ENCODE results near the gene PCDH12. TPM values are rescaled to one million over a fixed set of nuclear protein-coding genes. Genes with fewer than 3 reads are reported as not detected.

Gene PCDH12
- total RNA-seq, 1 experiment from 2014 or later: 0.15 TPM

DNA sequence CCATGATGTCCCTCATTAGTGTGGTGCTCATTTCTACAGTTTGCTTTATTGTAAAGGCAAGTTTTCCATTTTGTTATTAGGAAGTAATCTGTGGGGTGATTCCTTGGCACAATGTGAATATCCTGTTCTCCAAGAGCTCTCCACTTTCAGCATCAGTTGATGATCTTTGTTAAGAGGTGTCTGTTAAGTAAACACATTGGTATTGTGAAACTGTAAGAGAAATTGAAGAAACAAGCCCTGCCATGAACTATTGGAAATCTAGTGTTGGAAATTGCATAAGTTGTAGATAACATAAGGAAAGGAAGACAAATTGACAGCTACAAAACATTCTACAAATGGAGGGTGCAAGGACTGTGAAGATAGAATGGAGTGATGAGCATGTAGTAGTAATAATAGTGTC, 28.1 kb upstream of the PCDH12 start:
- H3K27me3 ChIP-seq (ENCODE audit: low read length): no peaks in the 10 kb centered on the region
- H3K9me3 ChIP-seq (ENCODE audit: low read length): no peaks in the 10 kb centered on the region
- intact Hi-C loops (cut with micrococcal nuclease): no loop called here
- CTCF ChIA-PET: no interaction called here
- H3K9ac ChIP-seq (ENCODE audit: low read length): no peak overlapping the region
- ATAC-seq (no peak), DNase-seq (no peak)
- H3F3A ChIP-seq (ENCODE audit: low read length, unreplicated experiment): no peaks in the 10 kb centered on the region
- no peaks in the 10 kb centered on the region for H4K20me1 ChIP-seq (ENCODE audit: low read length)
- no peaks in the 10 kb centered on the region for H3K9me2 ChIP-seq (replicated peaks; ENCODE audit: low read length)
- no peak overlapping the region for H3K27ac ChIP-seq (ENCODE audit: low read length)
- no peak overlapping the region for H2AFZ ChIP-seq (ENCODE audit: low read length)
- H3K4me2 ChIP-seq (ENCODE audit: low read length): no peak overlapping the region
- no peaks in the 10 kb centered on the region for H3K4me1 ChIP-seq (ENCODE audit: insufficient read depth, low read length)
- no peak for TF ChIP-seq EZH2phosphoT487 (IDR thresholded peaks at IDR 0.05; ENCODE audit: borderline replicate concordance, low read length)
- TF ChIP-seq, protein P1, sequence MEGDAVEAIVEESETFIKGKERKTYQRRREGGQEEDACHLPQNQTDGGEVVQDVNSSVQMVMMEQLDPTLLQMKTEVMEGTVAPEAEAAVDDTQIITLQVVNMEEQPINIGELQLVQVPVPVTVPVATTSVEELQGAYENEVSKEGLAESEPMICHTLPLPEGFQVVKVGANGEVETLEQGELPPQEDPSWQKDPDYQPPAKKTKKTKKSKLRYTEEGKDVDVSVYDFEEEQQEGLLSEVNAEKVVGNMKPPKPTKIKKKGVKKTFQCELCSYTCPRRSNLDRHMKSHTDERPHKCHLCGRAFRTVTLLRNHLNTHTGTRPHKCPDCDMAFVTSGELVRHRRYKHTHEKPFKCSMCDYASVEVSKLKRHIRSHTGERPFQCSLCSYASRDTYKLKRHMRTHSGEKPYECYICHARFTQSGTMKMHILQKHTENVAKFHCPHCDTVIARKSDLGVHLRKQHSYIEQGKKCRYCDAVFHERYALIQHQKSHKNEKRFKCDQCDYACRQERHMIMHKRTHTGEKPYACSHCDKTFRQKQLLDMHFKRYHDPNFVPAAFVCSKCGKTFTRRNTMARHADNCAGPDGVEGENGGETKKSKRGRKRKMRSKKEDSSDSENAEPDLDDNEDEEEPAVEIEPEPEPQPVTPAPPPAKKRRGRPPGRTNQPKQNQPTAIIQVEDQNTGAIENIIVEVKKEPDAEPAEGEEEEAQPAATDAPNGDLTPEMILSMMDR (conservative IDR thresholded peaks at IDR 0.05; ENCODE audit: low read depth, low read length): no peak
- TF ChIP-seq EZH2 (IDR thresholded peaks at IDR 0.05; ENCODE audit: low read length, unreplicated experiment): no peak
- no TSS peak for BruUV-seq (replicated peaks)
- POLR2A ChIA-PET (ENCODE audit: unreplicated experiment): no interaction called here
- H3K36me3 ChIP-seq (ENCODE audit: low read depth, low read length): peaks cover 33% of the 10 kb centered on the region; the same call in 1 of the 2 replicates
- H3K79me2 ChIP-seq (ENCODE audit: low read length): no peaks in the 10 kb centered on the region
- H3K4me3 ChIP-seq (ENCODE audit: low read length): no peak overlapping the region

DNA sequence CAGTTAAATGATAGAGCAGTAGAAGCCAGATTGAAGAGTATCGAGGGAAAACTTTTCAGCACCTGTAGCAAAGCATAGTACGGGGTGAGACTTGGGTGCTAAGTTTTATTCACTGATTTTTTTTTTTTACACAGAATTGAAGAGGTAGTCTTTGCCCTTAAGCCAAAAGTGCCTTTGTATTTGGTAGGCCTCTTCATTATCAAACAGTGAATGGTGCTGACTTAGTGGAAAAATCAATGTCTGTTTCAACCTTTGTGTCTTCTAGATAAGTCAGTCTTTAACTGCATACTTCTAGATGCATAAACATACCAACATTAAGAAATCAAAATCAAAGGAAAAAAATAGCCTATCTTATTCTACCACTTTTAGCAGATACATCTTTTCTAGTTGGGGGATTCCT, 24.6 kb upstream of the PCDH12 start:
- POLR2A ChIA-PET (ENCODE audit: unreplicated experiment): no interaction called here
- peaks cover 51% of the 10 kb centered on the region for H3K36me3 ChIP-seq (ENCODE audit: low read depth, low read length)

DNA sequence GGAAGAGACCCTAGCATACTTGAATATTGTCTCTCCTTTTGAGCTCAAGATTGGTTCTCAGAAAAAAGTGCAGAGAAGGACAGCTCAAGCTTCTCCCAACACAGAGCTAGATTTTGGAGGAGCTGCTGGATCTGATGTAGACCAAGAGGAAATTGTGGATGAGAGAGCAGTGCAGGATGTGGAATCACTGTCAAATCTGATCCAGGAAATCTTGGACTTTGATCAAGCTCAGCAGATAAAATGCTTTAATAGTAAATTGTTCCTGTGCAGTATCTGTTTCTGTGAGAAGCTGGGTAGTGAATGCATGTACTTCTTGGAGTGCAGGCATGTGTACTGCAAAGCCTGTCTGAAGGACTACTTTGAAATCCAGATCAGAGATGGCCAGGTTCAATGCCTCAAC, 20.4 kb upstream of the PCDH12 start:
- CTCF ChIA-PET: interaction anchor here (0.6 kb wide), 1 partner anchor 9 kb away, joined by 9 read pairs; the partner anchor contains the start of gene RNF14
- H3K4me2 ChIP-seq (ENCODE audit: low read length): no peak overlapping the region
- H3K36me3 ChIP-seq (ENCODE audit: low read depth, low read length): peaks cover 47% of the 10 kb centered on the region

More for the DNA sequence above, 24.6 kb upstream of the PCDH12 start:
- no TSS peak for BruUV-seq (replicated peaks)
- H3K4me1 ChIP-seq (ENCODE audit: insufficient read depth, low read length): no peaks in the 10 kb centered on the region
- H3F3A ChIP-seq (ENCODE audit: low read length, unreplicated experiment): no peaks in the 10 kb centered on the region
- TF ChIP-seq EZH2phosphoT487 (IDR thresholded peaks at IDR 0.05; ENCODE audit: borderline replicate concordance, low read length) (no peak), EZH2 (IDR thresholded peaks at IDR 0.05; ENCODE audit: low read length, unreplicated experiment) (no peak)
- TF ChIP-seq, protein P1 (conservative IDR thresholded peaks at IDR 0.05; ENCODE audit: low read depth, low read length): no peak
- ATAC-seq (no peak), DNase-seq (no peak)
- H3K9ac ChIP-seq (ENCODE audit: low read length): no peak overlapping the region
- CTCF ChIA-PET: no interaction called here
- H3K79me2 ChIP-seq (ENCODE audit: low read length): no peaks in the 10 kb centered on the region
- no peaks in the 10 kb centered on the region for H3K27me3 ChIP-seq (ENCODE audit: low read length)
- H3K9me3 ChIP-seq (ENCODE audit: low read length): no peaks in the 10 kb centered on the region
- intact Hi-C loops (cut with micrococcal nuclease): no loop called here
- no peak overlapping the region for H3K27ac ChIP-seq (ENCODE audit: low read length)
- H3K9me2 ChIP-seq (replicated peaks; ENCODE audit: low read length): no peaks in the 10 kb centered on the region
- no peaks in the 10 kb centered on the region for H4K20me1 ChIP-seq (ENCODE audit: low read length)
- H2AFZ ChIP-seq (ENCODE audit: low read length): no peak overlapping the region
- H3K4me3 ChIP-seq (ENCODE audit: low read length): no peak overlapping the region
- no peak overlapping the region for H3K4me2 ChIP-seq (ENCODE audit: low read length)

More for the DNA sequence above, 20.4 kb upstream of the PCDH12 start:
- Histone ChIP-seq H3K27me3 (ENCODE audit: low read length) (no peaks in the 10 kb centered on the region), H3K4me3 (ENCODE audit: low read length) (no peak overlapping the region), H3K9ac (ENCODE audit: low read length) (no peak overlapping the region), H2AFZ (ENCODE audit: low read length) (no peak overlapping the region), H3K9me2 (replicated peaks; ENCODE audit: low read length) (no peaks in the 10 kb centered on the region), H3K4me1 (ENCODE audit: insufficient read depth, low read length) (peaks cover 14% of the 10 kb centered on the region), H3K27ac (ENCODE audit: low read length) (no peak overlapping the region), H3K79me2 (ENCODE audit: low read length) (peaks cover 13% of the 10 kb centered on the region; the same call in 1 of the 2 replicates), H3F3A (ENCODE audit: low read length, unreplicated experiment) (no peaks in the 10 kb centered on the region), H3K9me3 (ENCODE audit: low read length) (no peaks in the 10 kb centered on the region), H4K20me1 (ENCODE audit: low read length) (no peaks in the 10 kb centered on the region)
- no peak for TF ChIP-seq EZH2phosphoT487 (IDR thresholded peaks at IDR 0.05; ENCODE audit: borderline replicate concordance, low read length)
- TF ChIP-seq, protein P1 (conservative IDR thresholded peaks at IDR 0.05; ENCODE audit: low read depth, low read length): no peak
- intact Hi-C loops (cut with micrococcal nuclease): no loop called here
- POLR2A ChIA-PET (ENCODE audit: unreplicated experiment): no interaction called here
- DNase-seq (no peak), ATAC-seq (no peak)
- BruUV-seq (replicated peaks): no TSS peak
